Suprapubic skin (tissue), 4 donors: Measurements from ENCODE around the gene ERG. TPM values are rescaled to one million over a fixed set of nuclear protein-coding genes. Genes with fewer than 3 reads are reported as not detected.

Experiments used
- DNase-seq, 2 donors: peaks; one replicate each; pipeline ENCODE4 v3.0.0-alpha.2; 2019; ENCODE audit warnings: low spot score in 2 of 2
- H3K27ac ChIP-seq: fragments of 200-600 bp; sonication (generic); one replicate; pipeline ENCODE4 v1.5.1; 2019
- H3K27me3 ChIP-seq: fragments of 200-600 bp; sonication (generic); one replicate; pipeline ENCODE4 v1.5.1; 2019
- H3K36me3 ChIP-seq: fragments of 200-600 bp; sonication (generic); one replicate; pipeline ENCODE4 v1.5.1; 2019
- H3K4me1 ChIP-seq: fragments of 200-600 bp; sonication (generic); one replicate; pipeline ENCODE4 v1.5.1; 2019
- H3K4me3 ChIP-seq: fragments of 200-600 bp; sonication (generic); one replicate; pipeline ENCODE4 v1.5.1; 2019; ENCODE audit warnings: mild to moderate bottlenecking
- H3K9me3 ChIP-seq: fragments of 200-600 bp; sonication (generic); one replicate; pipeline ENCODE4 v1.5.1; 2019
- EP300 ChIP-seq: sonication (generic); formaldehyde crosslinking; IDR thresholded peaks from one replicate; pipeline ENCODE4 v1.6.1; 2017; ENCODE audit warnings: antibody characterized with exemption
- POLR2A ChIP-seq, 2 donors: fragments of 450-650 bp; IDR thresholded peaks; one replicate each; pipeline ENCODE4 v1.6.1; 2017; ENCODE audit warnings: antibody characterized with exemption in 2 of 2, mild to moderate bottlenecking in 2 of 2, moderate library complexity in 2 of 2
- POLR2AphosphoS5 ChIP-seq, 3 donors: sonication (generic); formaldehyde crosslinking; IDR thresholded peaks; one replicate each; pipeline ENCODE4 v1.6.1; 2017; ENCODE audit warnings: antibody characterized with exemption in 3 of 3
- WGBS: methylation state at CpG from one replicate; pipeline ENCODE4 v1.1.5; 2018; 5-methylcytosine and 5-hydroxymethylcytosine counted together
- total RNA-seq, 4 donors: library from RNA; depleted of rRNA; stranded (reverse); fragments of >200 nt; gene quantifications; one replicate each; pipeline ENCODE4 v1.1.0, GENCODE V29; 2016
- TF ChIP-seq, protein P1 (sequence below), 2 donors: fragments of 200-600 bp in 1 of 2; fragments of 450-650 bp in 1 of 2; sonication (generic) in 1 of 2; IDR thresholded peaks; one replicate each; pipeline ENCODE4 v1.5.1; 2016 to 2019; ENCODE audit warnings: antibody characterized with exemption in 2 of 2, mild to moderate bottlenecking in 1 of 2, moderate library complexity in 1 of 2

ERG gene, protein sequence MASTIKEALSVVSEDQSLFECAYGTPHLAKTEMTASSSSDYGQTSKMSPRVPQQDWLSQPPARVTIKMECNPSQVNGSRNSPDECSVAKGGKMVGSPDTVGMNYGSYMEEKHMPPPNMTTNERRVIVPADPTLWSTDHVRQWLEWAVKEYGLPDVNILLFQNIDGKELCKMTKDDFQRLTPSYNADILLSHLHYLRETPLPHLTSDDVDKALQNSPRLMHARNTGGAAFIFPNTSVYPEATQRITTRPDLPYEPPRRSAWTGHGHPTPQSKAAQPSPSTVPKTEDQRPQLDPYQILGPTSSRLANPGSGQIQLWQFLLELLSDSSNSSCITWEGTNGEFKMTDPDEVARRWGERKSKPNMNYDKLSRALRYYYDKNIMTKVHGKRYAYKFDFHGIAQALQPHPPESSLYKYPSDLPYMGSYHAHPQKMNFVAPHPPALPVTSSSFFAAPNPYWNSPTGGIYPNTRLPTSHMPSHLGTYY
- total RNA-seq: 10 to 100 TPM in 1 of 4 donors, 1 to 10 TPM in 3; 3.3 to 10.1 (median 6.3) TPM

DNA sequence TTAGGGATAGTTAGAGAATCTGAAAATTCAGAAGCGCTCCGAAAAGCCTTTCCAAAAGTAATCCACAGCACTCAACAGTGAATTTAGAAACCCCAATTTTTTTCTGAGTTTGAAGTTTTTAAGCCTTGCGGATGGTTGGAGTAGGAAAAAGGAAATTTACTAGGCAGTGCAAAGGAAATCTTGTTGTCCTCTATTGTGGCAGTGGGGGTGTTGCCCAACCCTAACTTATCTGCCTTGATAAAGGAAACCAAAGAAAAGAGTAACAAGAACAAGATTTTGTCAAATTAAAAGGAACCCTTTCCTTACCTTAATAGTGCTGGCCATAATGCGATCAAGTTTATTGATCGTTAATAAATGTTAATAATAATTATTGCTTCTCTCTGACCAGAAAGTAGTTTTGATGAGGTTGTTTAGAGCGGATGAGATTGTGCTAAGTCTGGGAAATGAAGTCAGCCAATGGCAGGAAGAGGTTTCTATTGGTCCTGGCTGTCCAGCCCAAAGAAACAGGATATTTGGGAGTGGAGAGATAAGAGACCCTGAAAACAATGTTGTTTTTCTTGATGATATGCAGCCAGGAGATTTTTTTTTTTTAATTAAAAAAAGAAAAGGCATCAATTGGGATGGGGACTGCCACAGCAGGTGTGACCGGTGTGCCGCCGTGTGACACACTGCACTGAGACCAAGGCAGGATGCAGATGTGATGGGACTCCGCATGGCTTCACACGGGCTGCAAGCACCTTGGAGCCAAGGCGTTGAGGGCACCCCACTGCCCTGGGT is at the start of gene ERG:
ERG (minus strand) TSS at position 421 of the 777 bp plus-strand sequence; CDS start at position 324, 97 bp downstream.
- H3K4me3 ChIP-seq: peak within 1 kb of the TSS; percentile 37
- peak within 1 kb of the TSS; percentile 51 for H3K27ac ChIP-seq
- TF ChIP-seq, protein P1, sequence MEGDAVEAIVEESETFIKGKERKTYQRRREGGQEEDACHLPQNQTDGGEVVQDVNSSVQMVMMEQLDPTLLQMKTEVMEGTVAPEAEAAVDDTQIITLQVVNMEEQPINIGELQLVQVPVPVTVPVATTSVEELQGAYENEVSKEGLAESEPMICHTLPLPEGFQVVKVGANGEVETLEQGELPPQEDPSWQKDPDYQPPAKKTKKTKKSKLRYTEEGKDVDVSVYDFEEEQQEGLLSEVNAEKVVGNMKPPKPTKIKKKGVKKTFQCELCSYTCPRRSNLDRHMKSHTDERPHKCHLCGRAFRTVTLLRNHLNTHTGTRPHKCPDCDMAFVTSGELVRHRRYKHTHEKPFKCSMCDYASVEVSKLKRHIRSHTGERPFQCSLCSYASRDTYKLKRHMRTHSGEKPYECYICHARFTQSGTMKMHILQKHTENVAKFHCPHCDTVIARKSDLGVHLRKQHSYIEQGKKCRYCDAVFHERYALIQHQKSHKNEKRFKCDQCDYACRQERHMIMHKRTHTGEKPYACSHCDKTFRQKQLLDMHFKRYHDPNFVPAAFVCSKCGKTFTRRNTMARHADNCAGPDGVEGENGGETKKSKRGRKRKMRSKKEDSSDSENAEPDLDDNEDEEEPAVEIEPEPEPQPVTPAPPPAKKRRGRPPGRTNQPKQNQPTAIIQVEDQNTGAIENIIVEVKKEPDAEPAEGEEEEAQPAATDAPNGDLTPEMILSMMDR (IDR thresholded peaks at IDR 0.05): no peak
- TF ChIP-seq POLR2AphosphoS5 (IDR thresholded peaks at IDR 0.05): no peak
- no peak for TF ChIP-seq EP300
- TF ChIP-seq POLR2A (IDR thresholded peaks at IDR 0.05): no peak
- 62% methylated on average over 12 of the region's 12 CpGs for WGBS
- no peaks in the 10 kb centered on the region for H3K36me3 ChIP-seq
- H3K4me1 ChIP-seq: peaks cover under 1% of the 10 kb centered on the region
- no peak for DNase-seq
- H3K27me3 ChIP-seq: peaks cover 8% of the 10 kb centered on the region
- no peaks in the 10 kb centered on the region for H3K9me3 ChIP-seq

DNA sequence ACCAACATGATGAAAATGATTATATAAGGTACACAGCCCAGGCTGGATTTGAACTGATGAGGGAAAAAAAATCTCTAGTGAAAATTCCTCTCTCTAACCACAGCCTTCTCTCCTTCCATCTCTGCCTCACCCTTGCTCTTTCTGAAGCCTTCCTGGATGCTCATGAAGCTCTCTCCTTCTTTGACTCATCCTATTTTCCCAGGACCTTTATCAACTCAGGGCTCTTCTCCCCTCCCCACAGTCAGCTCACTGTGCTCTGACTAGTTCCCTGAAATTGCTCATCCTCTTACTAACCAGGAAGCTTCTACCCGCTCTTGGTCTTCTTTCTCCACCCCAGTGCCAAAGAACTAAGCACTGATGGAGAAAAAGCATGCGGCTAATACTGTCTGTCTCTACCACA is 46.4 kb upstream of the ERG start:
- no peaks in the 10 kb centered on the region for H3K9me3 ChIP-seq
- TF ChIP-seq POLR2AphosphoS5 (IDR thresholded peaks at IDR 0.05) (no peak), EP300 (no peak), POLR2A (IDR thresholded peaks at IDR 0.05) (no peak)
- TF ChIP-seq, protein P1 (IDR thresholded peaks at IDR 0.05): no peak
- WGBS: 84% methylated on average over 2 of the region's 2 CpGs
- no peak overlapping the region for H3K27ac ChIP-seq
- H3K27me3 ChIP-seq: peaks cover 23% of the 10 kb centered on the region
- H3K4me3 ChIP-seq: no peak overlapping the region
- no peaks in the 10 kb centered on the region for H3K4me1 ChIP-seq
- no peak for DNase-seq
- H3K36me3 ChIP-seq: no peaks in the 10 kb centered on the region

DNA sequence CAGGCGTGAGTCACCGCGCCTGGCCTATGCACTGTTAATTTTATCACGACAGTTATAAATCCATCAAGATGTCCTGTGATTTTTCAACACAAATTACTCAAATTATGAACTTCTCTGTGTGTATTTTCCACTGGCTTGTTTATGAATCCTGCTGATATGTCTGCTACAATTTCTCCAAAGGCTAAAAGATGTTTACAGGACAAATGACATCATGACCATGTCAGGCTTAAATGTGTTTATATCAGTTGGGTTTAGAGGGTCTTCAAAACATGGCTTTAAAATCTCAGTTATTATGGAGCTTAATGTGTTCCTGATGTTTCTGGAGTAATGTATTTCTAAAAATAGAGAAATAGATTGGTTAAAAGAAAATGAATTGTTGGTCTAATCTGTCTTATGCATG is 44.0 kb upstream of the ERG start:
- no peak for DNase-seq
- Histone ChIP-seq H3K4me1 (no peaks in the 10 kb centered on the region), H3K27me3 (peaks cover 22% of the 10 kb centered on the region), H3K36me3 (no peaks in the 10 kb centered on the region), H3K9me3 (no peaks in the 10 kb centered on the region), H3K27ac (no peak overlapping the region), H3K4me3 (no peak overlapping the region)
- 87% methylated on average over 4 of the region's 4 CpGs for WGBS
- no peak for TF ChIP-seq POLR2A (IDR thresholded peaks at IDR 0.05)
- no peak for TF ChIP-seq EP300
- no peak for TF ChIP-seq POLR2AphosphoS5 (IDR thresholded peaks at IDR 0.05)
- TF ChIP-seq, protein P1 (IDR thresholded peaks at IDR 0.05): no peak

DNA sequence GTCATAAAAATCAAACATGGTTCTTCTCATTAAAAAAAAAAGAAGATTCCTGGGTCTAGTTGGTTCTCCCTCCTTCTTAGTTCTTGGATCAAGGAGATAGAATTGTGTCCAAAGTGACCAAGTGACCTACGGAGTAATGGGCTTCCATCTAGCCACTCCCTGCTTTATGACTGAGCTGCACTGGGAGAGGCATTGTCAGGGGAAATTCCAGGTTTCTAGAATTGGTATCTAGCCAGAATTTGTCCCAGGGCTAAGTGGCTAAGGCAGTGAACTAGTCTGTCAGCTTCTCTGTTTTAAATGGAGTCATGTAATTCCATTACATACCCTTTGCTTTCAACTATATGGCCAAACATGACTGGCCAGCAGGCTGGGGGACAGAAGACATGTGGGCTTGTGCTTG is 40.1 kb upstream of the ERG start:
- Histone ChIP-seq H3K27ac (no peak overlapping the region), H3K36me3 (no peaks in the 10 kb centered on the region), H3K4me3 (no peak overlapping the region), H3K27me3 (peaks cover 25% of the 10 kb centered on the region), H3K9me3 (no peaks in the 10 kb centered on the region), H3K4me1 (no peaks in the 10 kb centered on the region)
- no peak for DNase-seq
- 26% methylated on average over 1 of the region's 1 CpG for WGBS
- no peak for TF ChIP-seq POLR2A (IDR thresholded peaks at IDR 0.05)
- TF ChIP-seq, protein P1 (IDR thresholded peaks at IDR 0.05): no peak
- no peak for TF ChIP-seq POLR2AphosphoS5 (IDR thresholded peaks at IDR 0.05)
- no peak for TF ChIP-seq EP300

DNA sequence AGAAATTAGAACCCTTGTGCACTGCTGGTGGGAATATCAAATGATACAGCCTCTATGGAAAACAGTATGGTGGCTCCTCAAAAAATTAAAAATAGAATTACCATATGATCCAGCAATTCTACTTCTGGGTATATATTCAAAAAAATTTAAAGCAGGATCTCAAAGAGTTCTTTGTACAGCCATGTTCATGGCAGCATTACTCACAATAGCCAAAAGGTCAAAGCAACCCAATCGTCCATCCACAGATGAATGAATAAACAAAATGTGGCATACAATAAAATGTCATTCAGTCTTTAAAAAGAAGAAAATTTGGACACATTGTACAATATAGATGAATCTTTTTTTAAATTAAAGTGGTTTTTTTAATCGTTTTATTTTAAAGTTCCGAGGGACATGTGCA is 36.3 kb upstream of the ERG start:
- no peak for TF ChIP-seq POLR2AphosphoS5 (IDR thresholded peaks at IDR 0.05)
- TF ChIP-seq EP300: no peak
- TF ChIP-seq, protein P1 (IDR thresholded peaks at IDR 0.05): no peak
- no peak for TF ChIP-seq POLR2A (IDR thresholded peaks at IDR 0.05)
- DNase-seq: no peak
- Histone ChIP-seq H3K4me1 (no peaks in the 10 kb centered on the region), H3K36me3 (no peaks in the 10 kb centered on the region), H3K4me3 (no peak overlapping the region), H3K9me3 (no peaks in the 10 kb centered on the region), H3K27ac (no peak overlapping the region), H3K27me3 (peaks cover 24% of the 10 kb centered on the region)
- 85% methylated on average over 3 of the region's 3 CpGs for WGBS
